Parathyroid adenoma (tissue), 2 donors: ENCODE measurements around the gene PPCDC.

Source experiments
- H2AFZ ChIP-seq: fragments of 300-600 bp; sonication (generic); one replicate; pipeline ENCODE4 v1.7.0; 2017; ENCODE audit warnings: antibody characterized with exemption, mild to moderate bottlenecking
- H3K27ac ChIP-seq: fragments of 300-600 bp; sonication (generic); one replicate; pipeline ENCODE4 v1.7.0; 2017
- H3K27me3 ChIP-seq: fragments of 300-600 bp; sonication (generic); one replicate; pipeline ENCODE4 v1.7.0; 2017; ENCODE audit warnings: low read length; ENCODE audit not compliant: control insufficient read depth, insufficient read depth
- H3K36me3 ChIP-seq: fragments of 300-600 bp; sonication (generic); one replicate; pipeline ENCODE4 v1.7.0; 2017; ENCODE audit warnings: low read length; ENCODE audit not compliant: control insufficient read depth, insufficient read depth
- H3K4me1 ChIP-seq: fragments of 300-600 bp; sonication (generic); one replicate; pipeline ENCODE4 v1.7.0; 2017; ENCODE audit warnings: control low read depth
- H3K4me2 ChIP-seq: fragments of 300-600 bp; sonication (generic); one replicate; pipeline ENCODE4 v1.7.0; 2017; ENCODE audit warnings: low read length
- H3K4me3 ChIP-seq: fragments of 300-600 bp; sonication (generic); one replicate; pipeline ENCODE4 v1.7.0; 2017; ENCODE audit warnings: low read depth, low read length
- H3K79me2 ChIP-seq: fragments of 300-600 bp; sonication (generic); one replicate; pipeline ENCODE4 v1.7.0; 2017; ENCODE audit warnings: control low read depth
- H3K9ac ChIP-seq: fragments of 300-600 bp; sonication (generic); one replicate; pipeline ENCODE4 v1.7.0; 2017; ENCODE audit warnings: mild to moderate bottlenecking
- H3K9me3 ChIP-seq: fragments of 300-600 bp; sonication (generic); one replicate; pipeline ENCODE4 v1.7.0; 2017; ENCODE audit warnings: low read length; ENCODE audit not compliant: control insufficient read depth
- TF ChIP-seq, protein P1 (sequence below): fragments of 300-600 bp; sonication (generic); IDR thresholded peaks from one replicate; pipeline ENCODE4 v1.7.0; 2017; ENCODE audit warnings: antibody characterized with exemption, mild to moderate bottlenecking
- donor health status: primary hyperparathyroidism.

Gene PPCDC

DNA sequence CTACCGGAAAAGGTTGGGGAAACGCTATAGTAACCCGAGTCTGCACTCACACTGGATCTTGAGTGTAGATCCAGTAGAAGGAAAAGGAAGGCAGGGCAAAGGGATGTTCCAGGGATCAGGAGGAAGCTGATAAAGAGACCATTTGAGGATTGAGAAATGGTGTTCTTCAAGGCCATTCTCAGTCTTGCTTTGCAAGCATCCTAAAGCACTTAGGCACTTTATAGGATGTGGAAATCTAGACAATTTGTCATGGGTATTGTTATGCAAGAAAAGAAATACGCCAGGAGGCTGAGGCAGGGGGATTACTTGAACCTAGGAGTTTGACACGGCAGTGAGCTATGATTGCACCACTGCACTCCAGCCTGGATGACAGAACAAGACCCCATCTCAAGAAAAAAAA lies 41.2 kb upstream of the PPCDC start:
- Histone ChIP-seq H3K4me1 (no peaks in the 10 kb centered on the region), H3K9ac (no peak overlapping the region), H3K27me3 (no peaks in the 10 kb centered on the region), H3K36me3 (no peaks in the 10 kb centered on the region), H3K27ac (no peak overlapping the region), H3K9me3 (no peaks in the 10 kb centered on the region), H3K4me3 (no peak overlapping the region), H3K4me2 (no peak overlapping the region), H2AFZ (no peak overlapping the region), H3K79me2 (no peaks in the 10 kb centered on the region)
- TF ChIP-seq, protein P1, sequence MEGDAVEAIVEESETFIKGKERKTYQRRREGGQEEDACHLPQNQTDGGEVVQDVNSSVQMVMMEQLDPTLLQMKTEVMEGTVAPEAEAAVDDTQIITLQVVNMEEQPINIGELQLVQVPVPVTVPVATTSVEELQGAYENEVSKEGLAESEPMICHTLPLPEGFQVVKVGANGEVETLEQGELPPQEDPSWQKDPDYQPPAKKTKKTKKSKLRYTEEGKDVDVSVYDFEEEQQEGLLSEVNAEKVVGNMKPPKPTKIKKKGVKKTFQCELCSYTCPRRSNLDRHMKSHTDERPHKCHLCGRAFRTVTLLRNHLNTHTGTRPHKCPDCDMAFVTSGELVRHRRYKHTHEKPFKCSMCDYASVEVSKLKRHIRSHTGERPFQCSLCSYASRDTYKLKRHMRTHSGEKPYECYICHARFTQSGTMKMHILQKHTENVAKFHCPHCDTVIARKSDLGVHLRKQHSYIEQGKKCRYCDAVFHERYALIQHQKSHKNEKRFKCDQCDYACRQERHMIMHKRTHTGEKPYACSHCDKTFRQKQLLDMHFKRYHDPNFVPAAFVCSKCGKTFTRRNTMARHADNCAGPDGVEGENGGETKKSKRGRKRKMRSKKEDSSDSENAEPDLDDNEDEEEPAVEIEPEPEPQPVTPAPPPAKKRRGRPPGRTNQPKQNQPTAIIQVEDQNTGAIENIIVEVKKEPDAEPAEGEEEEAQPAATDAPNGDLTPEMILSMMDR = no peak

DNA sequence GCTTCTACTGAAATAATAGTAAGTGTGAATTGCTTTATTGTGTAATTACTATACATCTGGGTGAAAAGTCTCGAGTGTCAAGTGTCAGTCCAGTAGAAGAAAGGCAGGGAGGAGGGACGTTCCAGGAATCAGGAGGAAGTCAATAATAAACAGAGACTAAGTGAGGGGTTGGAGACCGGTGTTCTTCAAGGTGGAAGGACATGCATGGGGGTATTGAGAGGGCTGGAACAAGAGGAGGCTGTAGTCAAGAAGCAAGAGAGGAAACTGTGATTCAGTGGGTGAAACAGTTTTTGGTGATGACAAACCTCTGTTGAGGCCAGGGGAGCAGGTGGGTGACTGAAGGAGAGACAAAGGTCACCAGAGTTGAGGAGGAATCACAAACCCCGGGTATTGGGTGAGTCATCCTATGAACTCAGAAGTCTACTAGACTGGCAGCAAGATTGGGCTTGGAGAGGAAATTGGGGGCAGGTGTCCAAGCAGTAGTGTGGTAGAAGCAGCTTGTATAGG lies 39.6 kb upstream of the PPCDC start:
- Histone ChIP-seq H3K4me1 (peaks cover 4% of the 10 kb centered on the region), H3K27me3 (no peaks in the 10 kb centered on the region), H3K4me2 (no peak overlapping the region), H3K9me3 (no peaks in the 10 kb centered on the region), H2AFZ (no peak overlapping the region), H3K27ac (no peak overlapping the region), H3K9ac (no peak overlapping the region), H3K36me3 (no peaks in the 10 kb centered on the region), H3K4me3 (no peak overlapping the region), H3K79me2 (no peaks in the 10 kb centered on the region)
- TF ChIP-seq, protein P1 = no peak

DNA sequence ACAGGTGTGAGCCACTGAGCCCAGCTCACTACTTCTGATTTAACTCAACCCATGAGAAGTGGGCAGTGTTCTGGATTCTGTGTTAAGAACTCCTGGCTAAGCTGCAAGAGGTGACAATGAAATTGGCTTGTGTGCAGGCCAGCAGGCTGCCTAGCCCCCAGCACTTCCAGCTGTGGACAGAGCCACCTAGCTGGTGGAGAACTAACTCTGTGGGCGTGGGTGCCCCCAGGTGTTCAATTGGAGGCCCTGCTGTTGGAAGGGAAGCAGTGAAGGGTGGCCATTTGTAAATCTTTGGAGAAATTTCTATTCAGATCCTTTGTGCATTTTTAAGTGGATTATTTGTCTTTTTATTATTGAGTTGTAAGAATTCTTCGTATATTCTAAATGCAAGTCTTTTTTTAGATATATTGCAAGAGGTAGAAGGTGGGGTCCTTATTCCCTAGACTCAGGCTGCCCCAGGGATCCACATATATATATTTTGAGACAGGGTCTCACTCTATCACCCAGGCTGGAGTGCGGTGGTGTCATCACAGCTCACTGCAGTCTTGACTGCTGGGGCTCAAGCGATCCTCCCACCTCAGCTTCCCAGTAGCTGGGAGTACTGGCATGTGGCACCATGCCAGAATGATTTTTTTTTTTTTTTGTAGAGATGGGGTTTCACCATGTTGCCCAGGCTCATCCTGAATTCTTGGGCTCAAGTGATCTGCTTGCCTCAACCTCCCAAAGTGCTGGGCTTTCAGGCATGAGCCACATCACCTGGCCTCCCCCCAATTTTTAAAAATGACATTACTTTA lies 35.2 kb upstream of the PPCDC start:
- Histone ChIP-seq H3K4me2 (no peak overlapping the region), H3K4me1 (peaks cover 4% of the 10 kb centered on the region), H3K4me3 (no peak overlapping the region), H3K79me2 (no peaks in the 10 kb centered on the region), H2AFZ (no peak overlapping the region), H3K27ac (no peak overlapping the region), H3K9ac (no peak overlapping the region), H3K36me3 (no peaks in the 10 kb centered on the region), H3K9me3 (no peaks in the 10 kb centered on the region), H3K27me3 (no peaks in the 10 kb centered on the region)
- TF ChIP-seq, protein P1 = peak; percentile 56

DNA sequence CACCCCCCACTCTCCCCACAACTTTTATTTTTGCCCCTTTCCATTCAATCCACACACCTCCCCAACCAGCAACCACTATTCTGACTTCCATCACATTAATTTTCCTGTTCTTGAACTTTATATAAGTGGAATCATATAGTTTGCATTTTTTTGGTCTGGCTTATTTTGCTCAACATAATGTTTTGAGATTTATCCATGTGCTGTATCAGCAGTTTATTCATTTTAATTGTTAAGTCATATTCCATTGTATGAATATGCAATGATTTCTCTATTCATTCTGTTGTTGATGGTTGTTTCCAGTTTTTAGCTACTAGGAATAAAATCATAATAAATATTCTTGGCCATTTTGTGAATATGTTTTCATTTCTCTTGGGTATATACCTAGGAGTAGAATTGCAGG lies 33.9 kb upstream of the PPCDC start:
- Histone ChIP-seq H2AFZ (no peak overlapping the region), H3K27me3 (no peaks in the 10 kb centered on the region), H3K79me2 (no peaks in the 10 kb centered on the region), H3K9me3 (no peaks in the 10 kb centered on the region), H3K36me3 (no peaks in the 10 kb centered on the region), H3K27ac (no peak overlapping the region), H3K9ac (no peak overlapping the region), H3K4me1 (peaks cover 4% of the 10 kb centered on the region), H3K4me2 (no peak overlapping the region), H3K4me3 (no peak overlapping the region)
- TF ChIP-seq, protein P1 = no peak

- peaks cover 6% of the 10 kb centered on the region for H3K4me1 ChIP-seq
- H3K27ac ChIP-seq = peak overlapping the region; percentile 60
- peaks cover 11% of the 10 kb centered on the region for H3K79me2 ChIP-seq
- TF ChIP-seq, protein P1 = no peak
- no peaks in the 10 kb centered on the region for H3K27me3 ChIP-seq
- no peaks in the 10 kb centered on the region for H3K9me3 ChIP-seq
- H2AFZ ChIP-seq = no peak overlapping the region
- H3K4me3 ChIP-seq = no peak overlapping the region
- H3K9ac ChIP-seq = no peak overlapping the region
- H3K4me2 ChIP-seq = no peak overlapping the region
- H3K36me3 ChIP-seq = no peaks in the 10 kb centered on the region
Measured at GRCh38 chr15:74992619-74993018, 30.8 kb upstream of the PPCDC start.
